Hepatocyte (in vitro differentiated cells): ENCODE results near the gene WRNIP1. TPM values are rescaled to one million over a fixed set of nuclear protein-coding genes. Genes with fewer than 3 reads are reported as not detected.

Source experiments
- DNase-seq: peaks from one replicate; pipeline ENCODE4 v3.0.0-alpha.2; 2016; ENCODE audit warnings: low spot score
- H2AFZ ChIP-seq: fragments of 200-600 bp; sonication (generic); 2 replicates; pipeline ENCODE4 v1.6.0; 2016; ENCODE audit warnings: antibody characterized with exemption, mild to moderate bottlenecking
- H3K27ac ChIP-seq: fragments of 200-600 bp; sonication (generic); 2 replicates; pipeline ENCODE4 v1.5.1; 2016; ENCODE audit warnings: mild to moderate bottlenecking
- H3K27me3 ChIP-seq: fragments of 200-600 bp; sonication (generic); 2 replicates; pipeline ENCODE4 v1.6.1; 2016
- H3K36me3 ChIP-seq: fragments of 200-600 bp; sonication (generic); replicated peaks from 2 replicates; pipeline ENCODE4 v1.5.1; 2016; ENCODE audit warnings: low read depth; ENCODE audit not compliant: insufficient read depth
- H3K4me1 ChIP-seq: fragments of 200-600 bp; sonication (generic); 2 replicates; pipeline ENCODE4 v1.5.1; 2016; ENCODE audit warnings: mild to moderate bottlenecking, moderate library complexity; ENCODE audit not compliant: insufficient read depth
- H3K4me2 ChIP-seq: fragments of 200-600 bp; sonication (generic); 2 replicates; pipeline ENCODE4 v1.6.0; 2016
- H3K4me3 ChIP-seq: fragments of 200-600 bp; sonication (generic); 2 replicates; pipeline ENCODE4 v1.5.1; 2016; ENCODE audit warnings: mild to moderate bottlenecking
- H3K79me2 ChIP-seq: fragments of 200-600 bp; sonication (generic); 2 replicates; pipeline ENCODE4 v1.6.0; 2017; ENCODE audit warnings: mild to moderate bottlenecking
- H3K9me2 ChIP-seq: fragments of 200-600 bp; sonication (generic); replicated peaks from 2 replicates; pipeline ENCODE4 v1.6.0; 2017; ENCODE audit warnings: mild to moderate bottlenecking; ENCODE audit not compliant: insufficient read depth
- H3K9me3 ChIP-seq: fragments of 200-600 bp; sonication (generic); 2 replicates; pipeline ENCODE4 v1.5.1; 2016; ENCODE audit warnings: low read depth, mild to moderate bottlenecking
- H4K20me1 ChIP-seq: fragments of 200-600 bp; sonication (generic); 2 replicates; pipeline ENCODE4 v1.6.0; 2016; ENCODE audit warnings: mild to moderate bottlenecking; ENCODE audit not compliant: insufficient read depth, poor library complexity, severe bottlenecking
- EZH2 ChIP-seq: fragments of 200-600 bp; sonication (generic); IDR thresholded peaks from 2 replicates; pipeline ENCODE4 v1.6.1; 2016; ENCODE audit warnings: antibody characterized with exemption, mild to moderate bottlenecking, borderline replicate concordance
- EZH2phosphoT487 ChIP-seq: fragments of 200-600 bp; sonication (generic); IDR thresholded peaks from one replicate; pipeline ENCODE4 v1.6.1; 2018; ENCODE audit warnings: antibody characterized with exemption, mild to moderate bottlenecking, low read depth, moderate library complexity; ENCODE audit not compliant: unreplicated experiment, severe bottlenecking
- WGBS: methylation state at CpG from one replicate; pipeline ENCODE4 v1.1.6; 2016; ENCODE audit warnings: low lambda C conversion rate; ENCODE audit errors: missing lambda C conversion rate; 5-methylcytosine and 5-hydroxymethylcytosine counted together
- polyA plus RNA-seq: library from polyadenylated mRNA; unstranded; fragments of >200 nt; fragmentation: Nextera tagmentation; extraction: Ambion mirVana; gene quantifications from 2 replicates; pipeline ENCODE4 v1.2.1, GENCODE V29; 2016
- total RNA-seq: library from RNA; depleted of rRNA; stranded (reverse); fragments of >200 nt; gene quantifications from 2 replicates; pipeline ENCODE4 v1.2.3, GENCODE V29; 2014
- TF ChIP-seq, protein P1 (sequence below): fragments of 200-600 bp; sonication (generic); IDR thresholded peaks from 2 replicates; pipeline ENCODE4 v1.5.1; 2016; ENCODE audit warnings: antibody characterized with exemption, mild to moderate bottlenecking; ENCODE audit not compliant: poor library complexity

WRNIP1 gene
- total and polyA plus RNA-seq, 2 experiments from 2014 or later, result 47.6 to 54.6 TPM

DNA sequence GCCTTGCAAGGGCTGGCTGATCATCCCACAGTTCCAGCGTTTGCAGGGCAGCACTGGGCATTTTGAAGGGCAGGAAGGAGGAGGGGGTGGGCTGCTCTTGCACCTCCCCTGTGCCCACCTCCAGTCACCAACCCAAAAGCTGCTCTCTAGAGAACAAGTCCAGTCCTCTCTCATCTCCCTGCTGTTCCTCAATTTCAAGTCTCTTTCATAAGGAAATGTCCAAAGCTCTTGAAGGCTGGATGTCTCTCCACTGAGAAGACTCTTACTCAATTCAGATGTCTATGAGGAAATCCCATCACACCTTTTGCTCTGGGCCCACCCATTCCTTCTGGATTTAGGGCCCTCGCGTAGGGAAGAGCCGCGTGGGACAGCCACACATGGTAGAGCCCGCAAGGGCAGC is 31.7 kb downstream of the WRNIP1 start:
- TF ChIP-seq EZH2phosphoT487 (no peak), EZH2 (no peak)
- TF ChIP-seq, protein P1, sequence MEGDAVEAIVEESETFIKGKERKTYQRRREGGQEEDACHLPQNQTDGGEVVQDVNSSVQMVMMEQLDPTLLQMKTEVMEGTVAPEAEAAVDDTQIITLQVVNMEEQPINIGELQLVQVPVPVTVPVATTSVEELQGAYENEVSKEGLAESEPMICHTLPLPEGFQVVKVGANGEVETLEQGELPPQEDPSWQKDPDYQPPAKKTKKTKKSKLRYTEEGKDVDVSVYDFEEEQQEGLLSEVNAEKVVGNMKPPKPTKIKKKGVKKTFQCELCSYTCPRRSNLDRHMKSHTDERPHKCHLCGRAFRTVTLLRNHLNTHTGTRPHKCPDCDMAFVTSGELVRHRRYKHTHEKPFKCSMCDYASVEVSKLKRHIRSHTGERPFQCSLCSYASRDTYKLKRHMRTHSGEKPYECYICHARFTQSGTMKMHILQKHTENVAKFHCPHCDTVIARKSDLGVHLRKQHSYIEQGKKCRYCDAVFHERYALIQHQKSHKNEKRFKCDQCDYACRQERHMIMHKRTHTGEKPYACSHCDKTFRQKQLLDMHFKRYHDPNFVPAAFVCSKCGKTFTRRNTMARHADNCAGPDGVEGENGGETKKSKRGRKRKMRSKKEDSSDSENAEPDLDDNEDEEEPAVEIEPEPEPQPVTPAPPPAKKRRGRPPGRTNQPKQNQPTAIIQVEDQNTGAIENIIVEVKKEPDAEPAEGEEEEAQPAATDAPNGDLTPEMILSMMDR, result no peak
- no peak overlapping the region for H2AFZ ChIP-seq
- H4K20me1 ChIP-seq, result no peaks in the 10 kb centered on the region
- H3K27ac ChIP-seq, result peak overlapping the region; percentile 81
- 79% methylated on average over 6 of the region's 6 CpGs for WGBS
- H3K79me2 ChIP-seq, result peaks cover 6% of the 10 kb centered on the region
- no peak overlapping the region for H3K4me2 ChIP-seq
- no peak for DNase-seq
- no peak overlapping the region for H3K4me3 ChIP-seq
- H3K9me2 ChIP-seq, result no peaks in the 10 kb centered on the region
- H3K27me3 ChIP-seq, result no peaks in the 10 kb centered on the region
- no peaks in the 10 kb centered on the region for H3K36me3 ChIP-seq
- no peaks in the 10 kb centered on the region for H3K9me3 ChIP-seq
- H3K4me1 ChIP-seq, result peaks cover 8% of the 10 kb centered on the region

DNA sequence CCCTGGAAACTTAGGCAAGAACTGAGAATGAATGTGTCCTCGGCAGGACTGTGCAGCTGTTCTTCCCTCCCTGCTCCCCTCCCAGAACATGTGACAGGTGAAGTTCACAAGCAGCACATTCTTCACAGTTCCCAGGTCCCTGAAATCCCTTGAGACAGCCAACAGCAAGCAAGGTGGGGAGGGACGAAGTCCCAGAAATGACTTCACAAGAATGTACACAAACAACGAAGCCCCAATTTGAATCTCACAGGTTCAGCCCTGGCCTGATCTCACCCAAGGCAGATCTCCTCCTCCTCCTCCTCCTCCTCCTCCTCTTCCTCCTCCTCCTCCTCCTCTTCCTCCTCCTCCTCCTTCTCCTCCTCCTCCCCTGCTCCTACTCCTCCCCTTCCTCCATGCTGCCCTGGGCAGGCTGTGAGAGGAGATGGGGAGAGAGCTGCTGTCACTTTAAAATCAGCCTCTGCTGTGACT is 32.4 kb downstream of the WRNIP1 start:
- H3K27me3 ChIP-seq, result no peaks in the 10 kb centered on the region
- DNase-seq, result peak; percentile 64
- H3K4me1 ChIP-seq, result peaks cover 8% of the 10 kb centered on the region
- peaks cover 3% of the 10 kb centered on the region for H3K79me2 ChIP-seq
- no peaks in the 10 kb centered on the region for H3K9me3 ChIP-seq
- no peak overlapping the region for H3K4me3 ChIP-seq
- H2AFZ ChIP-seq, result no peak overlapping the region
- no peak for TF ChIP-seq EZH2phosphoT487
- TF ChIP-seq, protein P1, result no peak
- peak overlapping the region; percentile 81 for H3K27ac ChIP-seq
- H4K20me1 ChIP-seq, result no peaks in the 10 kb centered on the region
- no peak overlapping the region for H3K4me2 ChIP-seq
- WGBS, result 53% methylated on average over 3 of the region's 3 CpGs
- H3K36me3 ChIP-seq, result no peaks in the 10 kb centered on the region
- H3K9me2 ChIP-seq, result no peaks in the 10 kb centered on the region

DNA sequence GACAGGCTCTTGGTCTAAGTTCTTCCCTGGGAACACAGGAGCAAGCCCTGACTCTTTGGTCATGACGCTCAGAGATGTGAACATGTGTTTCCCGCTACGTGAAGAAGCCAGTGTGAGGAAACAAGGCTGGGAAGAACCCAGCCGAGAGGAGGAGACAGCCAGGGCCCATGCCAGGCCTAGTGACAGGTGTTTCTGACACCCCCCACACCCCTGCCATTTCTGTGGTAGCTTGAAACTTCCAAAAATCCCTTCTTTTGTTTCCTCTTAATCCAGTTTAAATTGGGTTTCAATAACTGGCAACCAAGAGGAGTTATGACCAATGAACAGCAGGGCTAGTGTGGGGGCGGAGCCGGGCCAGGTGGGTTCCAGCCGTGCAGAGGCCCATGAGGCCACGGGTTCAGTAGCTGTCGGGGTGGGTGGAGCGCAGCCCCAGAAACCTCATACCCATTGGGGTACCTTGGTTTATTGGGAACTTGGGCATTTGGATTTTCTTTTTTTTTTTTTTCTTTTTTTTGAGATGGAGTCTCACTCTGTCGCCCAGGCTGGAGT is 33.5 kb downstream of the WRNIP1 start:
- Histone ChIP-seq H2AFZ (no peak overlapping the region), H3K9me2 (no peaks in the 10 kb centered on the region), H3K4me3 (no peak overlapping the region), H4K20me1 (no peaks in the 10 kb centered on the region), H3K27me3 (no peaks in the 10 kb centered on the region), H3K36me3 (no peaks in the 10 kb centered on the region), H3K27ac (no peak overlapping the region), H3K79me2 (peaks cover 3% of the 10 kb centered on the region), H3K4me2 (no peak overlapping the region), H3K9me3 (no peaks in the 10 kb centered on the region), H3K4me1 (peaks cover 7% of the 10 kb centered on the region)
- no peak for TF ChIP-seq EZH2
- TF ChIP-seq EZH2phosphoT487, result no peak
- TF ChIP-seq, protein P1, result no peak
- no peak for DNase-seq
- WGBS, result 86% methylated on average over 10 of the region's 11 CpGs
